ENCODE measurements around the gene UBXN10.
A peak's percentile ranks its signal among the peaks of the same experiment; 100 is the strongest.

Gene UBXN10

GRCh38 chr1:20190256-20191160, 4.6 kb downstream of the UBXN10 start:
- DNase-seq (ENCODE audit: low read depth in 1 of 2, low spot score in 1 of 2) = no peak
- in situ Hi-C loops (cut with HindIII; ENCODE audit: low pct_unique_long_range_greater_than_20kb, low sequenced_read_pairs) = no loop called here

GRCh38 chr1:20191266-20191825, 5.5 kb downstream of the UBXN10 start:
- in situ Hi-C loops (cut with HindIII; ENCODE audit: low pct_unique_long_range_greater_than_20kb, low sequenced_read_pairs) = no loop called here
- no peak for DNase-seq (ENCODE audit: low read depth in 1 of 2, low spot score in 1 of 2)
- no peak for TF ChIP-seq JUND (IDR thresholded peaks at IDR 0.05; ENCODE audit: low read depth)

More at GRCh38 chr1:20190256-20191160, 4.6 kb downstream of the UBXN10 start:
- no peak for TF ChIP-seq JUND (IDR thresholded peaks at IDR 0.05; ENCODE audit: low read depth)

GRCh38 chr1:20192364-20192763, 6.5 kb downstream of the UBXN10 start:
- TF ChIP-seq JUND (IDR thresholded peaks at IDR 0.05; ENCODE audit: low read depth) = no peak
- no peak for DNase-seq (ENCODE audit: low read depth in 1 of 2, low spot score in 1 of 2)
- in situ Hi-C loops (cut with HindIII; ENCODE audit: low pct_unique_long_range_greater_than_20kb, low sequenced_read_pairs) = no loop called here

GRCh38 chr1:20192871-20193411, 7.0 kb downstream of the UBXN10 start:
- in situ Hi-C loops (cut with HindIII; ENCODE audit: low pct_unique_long_range_greater_than_20kb, low sequenced_read_pairs) = no loop called here
- DNase-seq (ENCODE audit: low read depth in 1 of 2, low spot score in 1 of 2) = no peak
- no peak for TF ChIP-seq JUND (IDR thresholded peaks at IDR 0.05; ENCODE audit: low read depth)

GRCh38 chr1:20194224-20194623, 8.3 kb downstream of the UBXN10 start:
- in situ Hi-C loops (cut with HindIII; ENCODE audit: low pct_unique_long_range_greater_than_20kb, low sequenced_read_pairs) = no loop called here
- no peak for DNase-seq (ENCODE audit: low read depth in 1 of 2, low spot score in 1 of 2)

GRCh38 chr1:20194757-20195461, 9.0 kb downstream of the UBXN10 start:
- in situ Hi-C loops (cut with HindIII; ENCODE audit: low pct_unique_long_range_greater_than_20kb, low sequenced_read_pairs) = no loop called here
- no peak for TF ChIP-seq JUND (IDR thresholded peaks at IDR 0.05; ENCODE audit: low read depth)
- DNase-seq (ENCODE audit: low read depth in 1 of 2, low spot score in 1 of 2) = peak; percentile 30 to 77

More at GRCh38 chr1:20194224-20194623, 8.3 kb downstream of the UBXN10 start:
- no peak for TF ChIP-seq JUND (IDR thresholded peaks at IDR 0.05; ENCODE audit: low read depth)

GRCh38 chr1:20195462-20195780, 9.5 kb downstream of the UBXN10 start:
- no peak for TF ChIP-seq JUND (IDR thresholded peaks at IDR 0.05; ENCODE audit: low read depth)
- in situ Hi-C loops (cut with HindIII; ENCODE audit: low pct_unique_long_range_greater_than_20kb, low sequenced_read_pairs) = no loop called here
- no peak for DNase-seq (ENCODE audit: low read depth in 1 of 2, low spot score in 1 of 2)

- in situ Hi-C loops (cut with HindIII; ENCODE audit: low pct_unique_long_range_greater_than_20kb, low sequenced_read_pairs) = no loop called here
- TF ChIP-seq JUND (IDR thresholded peaks at IDR 0.05; ENCODE audit: low read depth) = no peak
- no peak for DNase-seq (ENCODE audit: low read depth in 1 of 2, low spot score in 1 of 2)
These were observed 11.5 kb downstream of the UBXN10 start for GRCh38 chr1:20197329-20197791.

GRCh38 chr1:20198296-20198695, 12.4 kb downstream of the UBXN10 start:
- no peak for TF ChIP-seq JUND (IDR thresholded peaks at IDR 0.05; ENCODE audit: low read depth)
- in situ Hi-C loops (cut with HindIII; ENCODE audit: low pct_unique_long_range_greater_than_20kb, low sequenced_read_pairs) = no loop called here
- no peak for DNase-seq (ENCODE audit: low read depth in 1 of 2, low spot score in 1 of 2)

- no peak for TF ChIP-seq JUND (IDR thresholded peaks at IDR 0.05; ENCODE audit: low read depth)
- in situ Hi-C loops (cut with HindIII; ENCODE audit: low pct_unique_long_range_greater_than_20kb, low sequenced_read_pairs) = no loop called here
- DNase-seq (ENCODE audit: low read depth in 1 of 2, low spot score in 1 of 2) = no peak
These were observed 13.0 kb downstream of the UBXN10 start for GRCh38 chr1:20198918-20199317.

- DNase-seq (ENCODE audit: low read depth in 1 of 2, low spot score in 1 of 2) = no peak
- in situ Hi-C loops (cut with HindIII; ENCODE audit: low pct_unique_long_range_greater_than_20kb, low sequenced_read_pairs) = no loop called here
- no peak for TF ChIP-seq JUND (IDR thresholded peaks at IDR 0.05; ENCODE audit: low read depth)
These were observed 13.5 kb downstream of the UBXN10 start for GRCh38 chr1:20199403-20199802.

GRCh38 chr1:20199840-20200239, 13.9 kb downstream of the UBXN10 start:
- no peak for DNase-seq (ENCODE audit: low read depth in 1 of 2, low spot score in 1 of 2)
- in situ Hi-C loops (cut with HindIII; ENCODE audit: low pct_unique_long_range_greater_than_20kb, low sequenced_read_pairs) = no loop called here
- TF ChIP-seq JUND (IDR thresholded peaks at IDR 0.05; ENCODE audit: low read depth) = no peak

Data from T47D (cell line).